ENCODE measurements around the gene PDSS2. TPM values are rescaled to one million over a fixed set of nuclear protein-coding genes. Genes with fewer than 3 reads are reported as not detected.

Gene PDSS2
- total and polyA plus RNA-seq, 2 of the 4 experiments (the other 2 are of a cell fraction): 8.6 to 9.2 TPM

- ATAC-seq (ENCODE audit: low read depth) (no peak), DNase-seq (no peak)
- Histone ChIP-seq H2BK120ac (ENCODE audit: low read depth, low read length) (no peak overlapping the region), H3K23ac (ENCODE audit: low read depth, low read length) (no peak overlapping the region), H3K9ac (ENCODE audit: low read depth, low read length) (no peak overlapping the region), H3K14ac (replicated peaks; ENCODE audit: low read depth, low read length) (no peak overlapping the region), H2BK15ac (ENCODE audit: low read depth, low read length) (no peak overlapping the region), H2AFZ (replicated peaks; ENCODE audit: low read length, poor library complexity) (no peak overlapping the region), H3K4me1 (ENCODE audit: control insufficient read depth, insufficient read depth, low read length) (no peaks in the 10 kb centered on the region), H4K8ac (ENCODE audit: low read depth in 2 of 2, low read length in 2 of 2) (no peak overlapping the region), H2AK5ac (ENCODE audit: low read depth, low read length) (no peak overlapping the region), H4K91ac (ENCODE audit: insufficient read depth, low read depth, low read length) (no peak overlapping the region), H2AK9ac (replicated peaks; ENCODE audit: low read depth, low read length, poor library complexity) (no peak overlapping the region), H3K4me3 (ENCODE audit: insufficient read depth, low read depth, low read length) (no peak overlapping the region), H3K4ac (ENCODE audit: low read depth, low read length) (no peak overlapping the region), H3K27me3 (ENCODE audit: control insufficient read depth, insufficient read depth, low read length) (no peaks in the 10 kb centered on the region), H3K9me1 (ENCODE audit: insufficient read depth, low read length) (peaks cover 3% of the 10 kb centered on the region; the same call in 1 of the 2 replicates), H3K79me1 (ENCODE audit: low read depth in 1 of 2, low read length in 2 of 2) (peaks cover 0 to 3% of the 10 kb centered on the region in 2 experiments; a peak in 1 of 4 replicates), H2BK20ac (ENCODE audit: low read depth, low read length) (no peak overlapping the region), H3K27ac (ENCODE audit: insufficient read depth, low read length) (no peak overlapping the region), H3K36me3 (ENCODE audit: control insufficient read depth, insufficient read depth, low read length) (no peaks in the 10 kb centered on the region), H3K4me2 (ENCODE audit: low read depth, low read length) (no peak overlapping the region), H4K20me1 (ENCODE audit: insufficient read depth, low read length) (no peaks in the 10 kb centered on the region), H3K9me3 (ENCODE audit: control insufficient read depth, insufficient read depth, low read length) (no peaks in the 10 kb centered on the region), H3K18ac (ENCODE audit: low read depth, low read length) (no peak overlapping the region), H3K56ac (ENCODE audit: extremely low read depth, insufficient read depth, low read length) (no peak overlapping the region), H2BK5ac (ENCODE audit: low read depth, low read length, poor library complexity, severe bottlenecking) (no peak overlapping the region), H4K5ac (ENCODE audit: low read depth, low read length) (no peak overlapping the region)
- dilution Hi-C loops (cut with HindIII; ENCODE audit: low sequenced_read_pairs, unreplicated experiment) (no loop called here), in situ Hi-C loops (cut with MboI; ENCODE audit: low sequenced_read_pairs) (no loop called here), intact Hi-C loops (cut with micrococcal nuclease) (no loop called here)
- ChIA-PET POLR2A (ENCODE audit: unreplicated experiment) (no interaction called here), CTCF (no interaction called here)
- no CpG with 5 or more reads among the region's 2 CpGs for WGBS, 2 experiments (ENCODE audit: extremely low coverage in 2 of 2, insufficient read length in 1 of 2)
- TF ChIP-seq MAZ (IDR thresholded peaks at IDR 0.05; ENCODE audit: borderline replicate concordance, low read depth, low read length) (no peak), RCOR1 (IDR thresholded peaks at IDR 0.05; ENCODE audit: insufficient replicate concordance, low read length) (no peak), RAD21 (IDR thresholded peaks at IDR 0.05; ENCODE audit: low read length) (no peak), FOS (IDR thresholded peaks at IDR 0.05; ENCODE audit: low read depth, low read length) (no peak), ELK1 (IDR thresholded peaks at IDR 0.05; ENCODE audit: borderline replicate concordance, low read depth, low read length) (no peak), CTCF (conservative IDR thresholded peaks at IDR 0.05; ENCODE audit: low read depth, low read length) (no peak), NFE2L2 (IDR thresholded peaks at IDR 0.05; ENCODE audit: low read depth, low read length) (no peak), USF2 (IDR thresholded peaks at IDR 0.05; ENCODE audit: low read depth, low read length) (no peak), CEBPB (IDR thresholded peaks at IDR 0.05; ENCODE audit: low read depth, low read length) (no peak), SMC3 (IDR thresholded peaks at IDR 0.05; ENCODE audit: low read depth, low read length) (no peak), CHD1 (IDR thresholded peaks at IDR 0.05; ENCODE audit: low read depth, low read length) (no peak), RFX5 (IDR thresholded peaks at IDR 0.05; ENCODE audit: low read depth, low read length) (no peak), BHLHE40 (IDR thresholded peaks at IDR 0.05; ENCODE audit: low read depth, low read length) (no peak), POLR2A (IDR thresholded peaks at IDR 0.05; ENCODE audit: low read depth, low read length) (no peak)
- BruUV-seq (replicated peaks): no TSS peak
Observed at GRCh38 chr6:107280791-107281190, 178.6 kb downstream of the PDSS2 start.

Measured in IMR-90 (cell line).